ENCODE data around the gene SCGB2B2. TPM values are rescaled to one million over a fixed set of nuclear protein-coding genes. Genes with fewer than 3 reads are reported as not detected.

Gene SCGB2B2
- polyA plus RNA-seq, 1 donor (not counting 4 experiments of a cell fraction or from before 2014, with no cell fraction given): 0.10 TPM

DNA sequence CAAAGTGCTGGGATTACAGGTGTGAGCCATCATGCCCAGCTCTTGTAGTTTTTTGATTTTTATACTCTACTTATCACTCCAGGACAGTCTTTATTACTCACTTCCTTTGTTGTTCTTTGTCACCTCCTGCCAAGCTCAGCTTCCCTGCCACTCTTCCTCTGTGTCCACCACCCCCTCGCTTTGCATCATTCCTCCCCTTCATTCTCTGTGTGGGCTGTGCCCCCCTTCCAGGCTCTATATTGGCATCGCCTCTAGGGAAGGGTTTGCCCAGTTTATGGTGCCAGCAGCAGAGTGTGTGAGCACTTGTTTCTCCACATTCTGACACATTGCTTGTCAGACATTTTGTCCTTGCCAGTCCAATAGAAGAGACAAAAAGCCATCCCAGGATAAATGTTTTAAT, 15.6 kb upstream of the SCGB2B2 start:
- TF ChIP-seq EZH2 (IDR thresholded peaks at IDR 0.05; ENCODE audit: low read length): no peak
- TF ChIP-seq, protein P1, sequence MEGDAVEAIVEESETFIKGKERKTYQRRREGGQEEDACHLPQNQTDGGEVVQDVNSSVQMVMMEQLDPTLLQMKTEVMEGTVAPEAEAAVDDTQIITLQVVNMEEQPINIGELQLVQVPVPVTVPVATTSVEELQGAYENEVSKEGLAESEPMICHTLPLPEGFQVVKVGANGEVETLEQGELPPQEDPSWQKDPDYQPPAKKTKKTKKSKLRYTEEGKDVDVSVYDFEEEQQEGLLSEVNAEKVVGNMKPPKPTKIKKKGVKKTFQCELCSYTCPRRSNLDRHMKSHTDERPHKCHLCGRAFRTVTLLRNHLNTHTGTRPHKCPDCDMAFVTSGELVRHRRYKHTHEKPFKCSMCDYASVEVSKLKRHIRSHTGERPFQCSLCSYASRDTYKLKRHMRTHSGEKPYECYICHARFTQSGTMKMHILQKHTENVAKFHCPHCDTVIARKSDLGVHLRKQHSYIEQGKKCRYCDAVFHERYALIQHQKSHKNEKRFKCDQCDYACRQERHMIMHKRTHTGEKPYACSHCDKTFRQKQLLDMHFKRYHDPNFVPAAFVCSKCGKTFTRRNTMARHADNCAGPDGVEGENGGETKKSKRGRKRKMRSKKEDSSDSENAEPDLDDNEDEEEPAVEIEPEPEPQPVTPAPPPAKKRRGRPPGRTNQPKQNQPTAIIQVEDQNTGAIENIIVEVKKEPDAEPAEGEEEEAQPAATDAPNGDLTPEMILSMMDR (optimal IDR thresholded peaks at IDR 0.05 in 1 of 3, IDR thresholded peaks at IDR 0.05 in 1 of 3, conservative IDR thresholded peaks at IDR 0.05 in 1 of 3; ENCODE audit: extremely low read depth in 1 of 3, insufficient read depth in 2 of 3, low read length in 3 of 3): no peak
- FAIRE-seq: no peak
- no peak overlapping the region for H3K4me2 ChIP-seq (ENCODE audit: control insufficient read depth, extremely low read depth, insufficient read depth, low read depth, low read length)
- no peak overlapping the region for H2AFZ ChIP-seq (ENCODE audit: control insufficient read depth, low read length)
- H3K27me3 ChIP-seq (ENCODE audit: control insufficient read depth, extremely low read depth, insufficient read depth, low read length): no peaks in the 10 kb centered on the region
- no peak overlapping the region for H3K9ac ChIP-seq (ENCODE audit: control insufficient read depth, extremely low read depth, insufficient read depth, low read length)
- no peaks in the 10 kb centered on the region for H3K9me1 ChIP-seq (ENCODE audit: control insufficient read depth, extremely low read depth, insufficient read depth, low read length)
- H4K20me1 ChIP-seq (ENCODE audit: control insufficient read depth, extremely low read depth, insufficient read depth, low read length): no peaks in the 10 kb centered on the region
- no peaks in the 10 kb centered on the region for H3K9me3 ChIP-seq (ENCODE audit: control insufficient read depth, low read depth, low read length)
- H3K27ac ChIP-seq (ENCODE audit: control insufficient read depth, insufficient read depth, low read length): no peak overlapping the region
- H3K4me3 ChIP-seq (ENCODE audit: control insufficient read depth in 2 of 3, extremely low read depth in 1 of 3, insufficient read depth in 2 of 3, low read depth in 1 of 3, low read length in 3 of 3): no peak overlapping the region
- H3K79me2 ChIP-seq (ENCODE audit: control insufficient read depth, insufficient read depth, low read length): no peaks in the 10 kb centered on the region
- no peaks in the 10 kb centered on the region for H3K4me1 ChIP-seq (ENCODE audit: control insufficient read depth, extremely low read depth, insufficient read depth, low read length)
- dilution Hi-C loops (cut with MboI; ENCODE audit: extremely low pct_ligation_motif_present, low sequenced_read_pairs): no loop called here
- no peak for DNase-seq (ENCODE audit: low read depth, low spot score)
- H3K36me3 ChIP-seq (ENCODE audit: control insufficient read depth in 2 of 2, extremely low read depth in 1 of 2, insufficient read depth in 2 of 2, low read length in 2 of 2): no peaks in the 10 kb centered on the region

DNA sequence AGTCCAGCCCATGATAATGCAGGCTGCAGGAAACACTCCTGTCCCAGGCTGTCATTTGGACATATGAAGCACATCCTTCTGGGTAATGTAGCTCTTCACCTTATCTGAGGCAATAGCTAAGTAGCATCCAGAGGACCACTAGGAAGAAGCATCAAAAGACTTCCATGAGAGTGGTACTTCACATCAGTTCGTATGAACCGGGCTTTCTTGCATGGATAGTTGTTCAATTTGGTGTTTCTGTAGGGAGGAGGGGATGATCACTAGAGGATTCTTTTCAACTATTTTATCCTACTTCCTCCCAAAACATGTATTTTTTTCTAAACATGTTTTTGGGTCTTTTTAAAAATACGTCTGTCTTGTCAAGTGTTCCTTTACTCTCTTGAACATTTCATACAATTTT, 13.4 kb upstream of the SCGB2B2 start:
- Histone ChIP-seq H3K27ac (ENCODE audit: control insufficient read depth, insufficient read depth, low read length) (no peak overlapping the region), H3K4me3 (ENCODE audit: control insufficient read depth in 2 of 3, extremely low read depth in 1 of 3, insufficient read depth in 2 of 3, low read depth in 1 of 3, low read length in 3 of 3) (no peak overlapping the region), H3K9me3 (ENCODE audit: control insufficient read depth, low read depth, low read length) (no peaks in the 10 kb centered on the region), H3K79me2 (ENCODE audit: control insufficient read depth, insufficient read depth, low read length) (no peaks in the 10 kb centered on the region), H3K9me1 (ENCODE audit: control insufficient read depth, extremely low read depth, insufficient read depth, low read length) (no peaks in the 10 kb centered on the region), H4K20me1 (ENCODE audit: control insufficient read depth, extremely low read depth, insufficient read depth, low read length) (no peaks in the 10 kb centered on the region), H3K27me3 (ENCODE audit: control insufficient read depth, extremely low read depth, insufficient read depth, low read length) (no peaks in the 10 kb centered on the region), H3K36me3 (ENCODE audit: control insufficient read depth in 2 of 2, extremely low read depth in 1 of 2, insufficient read depth in 2 of 2, low read length in 2 of 2) (no peaks in the 10 kb centered on the region), H2AFZ (ENCODE audit: control insufficient read depth, low read length) (no peak overlapping the region), H3K9ac (ENCODE audit: control insufficient read depth, extremely low read depth, insufficient read depth, low read length) (no peak overlapping the region), H3K4me1 (ENCODE audit: control insufficient read depth, extremely low read depth, insufficient read depth, low read length) (no peaks in the 10 kb centered on the region), H3K4me2 (ENCODE audit: control insufficient read depth, extremely low read depth, insufficient read depth, low read depth, low read length) (no peak overlapping the region)
- FAIRE-seq (no peak), DNase-seq (ENCODE audit: low read depth, low spot score) (no peak)
- dilution Hi-C loops (cut with MboI; ENCODE audit: extremely low pct_ligation_motif_present, low sequenced_read_pairs): no loop called here
- TF ChIP-seq, protein P1 (optimal IDR thresholded peaks at IDR 0.05 in 1 of 3, IDR thresholded peaks at IDR 0.05 in 1 of 3, conservative IDR thresholded peaks at IDR 0.05 in 1 of 3; ENCODE audit: extremely low read depth in 1 of 3, insufficient read depth in 2 of 3, low read length in 3 of 3): no peak
- no peak for TF ChIP-seq EZH2 (IDR thresholded peaks at IDR 0.05; ENCODE audit: low read length)

Measured in keratinocyte (primary cell).